SHP77 (cell line): ENCODE measurements around the gene CTAGE9.
A peak's percentile ranks its signal among the peaks of the same experiment; 100 is the strongest.
"Not testable (repeated sequence)": the region's sequence is repeated elsewhere in the genome, so short reads cannot be mapped to it uniquely, and the experiment has no call there.

Experiments used
- DNase-seq, 2 experiments: peaks; one replicate each; lab custom pipeline; 2025; lab: John Stamatoyannopoulos, UW

CTAGE9 gene

DNA sequence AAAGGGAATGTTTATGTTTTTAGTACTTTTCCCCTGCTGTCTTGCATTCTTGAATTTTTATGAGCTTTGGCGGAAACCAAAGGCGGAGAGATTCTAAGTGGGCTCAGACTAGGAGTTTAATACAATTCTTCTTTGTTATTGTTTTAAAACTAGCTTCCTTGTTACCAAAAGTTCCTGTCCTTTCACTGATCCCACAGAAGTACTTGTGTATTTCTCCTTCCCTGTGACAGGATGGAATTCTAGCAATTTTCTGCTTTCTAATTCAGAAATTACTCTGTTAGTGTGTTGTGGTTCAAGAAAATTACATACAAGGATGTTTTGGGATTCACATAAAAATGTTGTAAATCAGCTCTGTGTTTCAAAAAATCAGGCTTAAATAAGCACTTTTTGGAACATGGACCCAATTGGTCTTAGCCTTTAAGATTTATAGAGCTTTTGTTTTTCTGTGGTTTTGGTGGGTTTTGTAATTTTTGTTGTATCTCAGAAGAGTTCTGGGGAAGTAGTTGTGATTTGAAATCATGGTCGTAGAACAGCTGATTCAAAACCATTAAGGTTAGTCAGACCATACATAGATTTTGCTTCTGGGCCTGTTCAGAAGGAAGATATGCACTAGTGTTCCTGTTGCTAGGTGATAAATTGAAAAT, 17.6 kb upstream of the CTAGE9 start:
- no peak for DNase-seq

DNA sequence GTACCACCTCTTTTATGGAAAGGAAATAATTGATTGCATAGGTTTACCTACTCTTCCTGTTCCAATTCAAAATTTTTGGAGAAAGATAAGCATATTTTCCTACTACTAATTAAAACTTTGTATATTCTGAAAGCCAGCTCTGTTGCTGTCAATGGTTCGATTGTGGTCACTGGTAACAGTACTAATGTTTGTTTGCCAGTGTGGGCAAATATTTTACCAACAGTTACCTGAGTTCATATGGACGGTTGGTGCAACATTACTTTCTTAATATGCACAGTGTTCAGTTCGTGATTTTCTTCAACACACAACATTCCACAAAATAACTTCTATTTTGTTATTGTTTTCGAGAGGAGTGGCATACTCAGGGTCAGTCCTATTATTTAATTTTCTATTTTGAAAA, 17.1 kb upstream of the CTAGE9 start:
- no peak for DNase-seq

DNA sequence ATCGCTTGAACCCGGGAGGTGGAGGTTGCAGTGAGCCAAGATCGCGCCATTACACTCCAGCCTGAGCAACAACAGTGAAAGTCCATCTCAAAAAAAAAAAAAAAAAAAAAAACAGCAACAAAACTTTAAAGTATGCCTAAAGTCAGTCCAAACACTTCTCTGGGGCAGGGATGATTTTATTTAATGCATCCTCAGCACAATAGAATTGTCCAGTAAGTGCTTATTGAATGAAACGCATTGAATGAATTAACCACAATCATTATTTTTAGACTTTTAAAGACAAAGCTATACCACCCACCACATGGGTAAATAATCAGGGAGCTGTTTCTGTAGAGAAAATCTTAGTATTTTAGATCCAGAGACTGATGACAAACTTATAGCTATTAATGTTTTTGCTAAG, 16.6 kb upstream of the CTAGE9 start:
- no peak for DNase-seq

DNA sequence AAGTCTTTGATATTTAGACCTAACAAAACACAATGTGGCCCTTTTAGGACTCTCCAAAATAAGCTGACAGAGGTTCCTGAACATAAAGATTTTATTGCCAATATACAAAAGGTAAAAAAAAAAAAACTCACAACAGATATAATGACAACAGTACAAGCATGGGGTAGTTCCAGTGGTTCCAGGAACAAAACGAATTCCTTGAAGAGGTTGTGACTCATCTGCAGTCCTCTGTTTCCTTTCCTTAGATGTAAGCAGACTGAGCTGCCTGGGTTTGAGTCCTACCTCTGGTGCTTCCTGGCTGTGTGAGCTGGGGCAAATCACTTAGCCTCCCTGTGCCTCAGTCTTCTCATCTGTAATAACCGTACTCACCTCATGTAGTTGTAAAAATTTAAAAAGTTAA, 13.3 kb upstream of the CTAGE9 start:
- no peak for DNase-seq

DNA sequence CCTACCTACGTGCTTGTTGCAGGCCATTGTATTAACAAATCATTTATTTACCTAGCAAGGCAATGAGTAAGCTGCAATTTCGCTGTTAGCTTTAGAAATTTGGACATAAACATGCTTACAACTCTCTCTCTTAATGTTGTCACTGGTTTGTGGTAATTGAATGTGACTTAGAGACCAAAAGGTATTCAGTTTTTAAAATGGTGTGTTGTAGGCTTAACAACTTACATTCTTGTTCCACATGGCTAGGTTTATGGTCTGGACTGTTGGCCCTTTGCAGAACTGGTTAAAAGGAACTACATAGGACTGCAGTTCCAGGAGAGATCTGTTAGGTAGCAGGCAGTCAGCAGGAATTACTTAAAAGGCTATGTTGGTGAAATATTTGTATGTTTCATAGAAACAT, 10.3 kb upstream of the CTAGE9 start:
- DNase-seq = no peak

DNA sequence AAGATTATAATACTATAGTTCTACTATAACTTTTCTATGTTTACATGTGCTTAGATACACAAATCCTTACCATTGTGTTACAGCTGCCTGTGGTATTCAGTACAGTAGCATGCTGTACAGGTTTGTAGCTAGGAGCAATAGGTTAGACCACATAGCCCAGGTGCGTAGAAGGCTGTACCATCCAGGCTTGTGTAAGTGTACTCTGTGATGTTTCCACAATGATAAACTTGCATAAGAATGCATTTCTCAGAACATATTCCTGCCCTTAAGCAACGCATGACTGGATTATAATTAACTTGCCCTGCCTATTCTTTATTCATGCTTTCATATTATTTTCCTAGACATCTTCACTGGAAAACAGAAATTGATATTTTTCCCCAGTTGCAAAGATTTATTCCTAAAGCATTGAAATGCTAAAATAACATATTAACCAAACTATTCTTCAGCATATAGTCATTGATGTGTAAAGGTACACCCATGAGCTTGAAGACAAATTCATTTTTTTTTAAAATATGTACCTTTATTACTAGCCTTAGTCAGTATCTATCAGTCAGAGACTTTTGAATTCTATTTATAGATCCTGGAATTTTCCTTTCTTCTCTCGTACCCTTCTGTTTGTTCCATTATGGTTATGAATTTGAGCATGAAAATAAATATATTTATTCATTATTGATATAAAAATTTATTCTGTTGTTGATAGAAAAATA, 7.2 kb upstream of the CTAGE9 start:
- no peak for DNase-seq

DNA sequence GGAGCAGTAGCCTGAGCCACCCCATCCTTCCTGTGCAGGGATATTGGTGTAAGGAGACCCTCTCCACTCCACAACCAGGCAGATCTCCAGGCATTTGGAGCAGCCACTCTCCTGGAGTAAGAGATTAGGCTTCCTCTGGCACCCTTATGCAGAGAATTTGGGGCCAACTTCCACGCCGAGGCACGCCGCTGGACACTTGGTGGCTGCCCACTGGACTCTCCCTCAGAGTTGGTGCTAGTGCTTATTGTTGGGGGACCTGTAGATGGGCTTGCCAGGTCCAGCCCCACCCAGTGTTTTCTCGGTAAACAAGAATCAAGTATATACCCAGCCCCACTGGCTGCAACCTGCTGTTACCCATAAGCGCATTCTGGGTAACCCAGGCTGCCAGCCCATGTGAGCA, 4.8 kb upstream of the CTAGE9 start:
- not testable (repeated sequence) for DNase-seq

DNA sequence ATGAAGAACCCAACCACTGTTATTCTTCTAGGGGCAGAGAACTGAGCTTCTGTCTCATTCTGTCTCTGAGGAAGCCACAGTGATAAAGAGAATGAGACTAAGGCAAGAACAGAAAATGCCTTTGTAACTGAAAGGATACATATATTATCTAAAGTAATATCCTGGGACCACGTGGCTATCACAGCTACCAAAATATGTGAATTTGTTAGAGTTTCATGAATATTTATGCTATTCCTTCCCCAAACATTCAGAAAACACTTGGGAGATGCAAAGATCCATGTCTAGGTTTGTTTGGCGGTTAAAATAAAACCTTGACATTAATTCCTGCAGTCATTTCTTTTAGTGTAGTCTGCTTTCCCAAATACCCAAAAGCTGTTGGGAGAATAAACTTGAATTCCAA, 6.9 kb downstream of the CTAGE9 start:
- not testable (repeated sequence) for DNase-seq

DNA sequence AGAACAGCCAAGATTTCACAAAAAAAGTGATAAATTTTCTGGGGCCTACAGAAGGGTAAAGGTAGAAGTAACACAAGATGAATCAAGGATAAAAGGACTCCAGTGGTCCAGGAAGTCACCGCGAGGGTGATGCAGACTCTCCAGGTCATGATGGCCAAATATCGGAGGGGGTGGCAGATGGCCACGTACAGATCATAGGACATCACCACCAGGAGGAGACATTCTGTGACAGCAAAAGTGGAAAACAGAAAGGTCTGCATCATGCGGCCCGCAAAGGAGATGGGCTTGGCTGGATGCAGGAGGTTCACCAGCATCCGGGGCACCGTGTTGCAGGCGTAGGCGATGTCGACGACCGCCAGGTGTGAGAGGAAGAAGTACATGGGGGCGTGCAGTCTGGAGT, 10.0 kb downstream of the CTAGE9 start:
- not testable (repeated sequence) for DNase-seq

DNA sequence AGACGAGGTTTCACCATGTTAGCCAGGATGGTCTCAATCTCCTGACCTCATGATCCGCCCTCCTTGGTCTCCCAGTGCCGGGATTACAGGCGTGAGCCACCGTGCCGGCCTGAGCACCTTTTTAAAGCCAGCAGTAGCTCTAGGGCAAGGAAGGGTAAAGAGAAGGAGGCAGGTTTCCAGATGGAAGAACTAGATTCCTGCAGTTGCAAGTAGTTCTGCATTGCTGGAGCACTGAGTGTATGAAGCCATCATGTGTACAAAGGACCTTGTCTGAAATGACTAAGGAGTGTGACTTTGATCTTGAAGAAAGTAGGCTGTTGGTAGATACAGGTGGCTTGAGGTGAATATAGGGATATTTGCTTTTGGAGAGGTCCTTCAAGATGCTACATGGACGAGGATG, 13.9 kb downstream of the CTAGE9 start:
- no peak for DNase-seq

DNA sequence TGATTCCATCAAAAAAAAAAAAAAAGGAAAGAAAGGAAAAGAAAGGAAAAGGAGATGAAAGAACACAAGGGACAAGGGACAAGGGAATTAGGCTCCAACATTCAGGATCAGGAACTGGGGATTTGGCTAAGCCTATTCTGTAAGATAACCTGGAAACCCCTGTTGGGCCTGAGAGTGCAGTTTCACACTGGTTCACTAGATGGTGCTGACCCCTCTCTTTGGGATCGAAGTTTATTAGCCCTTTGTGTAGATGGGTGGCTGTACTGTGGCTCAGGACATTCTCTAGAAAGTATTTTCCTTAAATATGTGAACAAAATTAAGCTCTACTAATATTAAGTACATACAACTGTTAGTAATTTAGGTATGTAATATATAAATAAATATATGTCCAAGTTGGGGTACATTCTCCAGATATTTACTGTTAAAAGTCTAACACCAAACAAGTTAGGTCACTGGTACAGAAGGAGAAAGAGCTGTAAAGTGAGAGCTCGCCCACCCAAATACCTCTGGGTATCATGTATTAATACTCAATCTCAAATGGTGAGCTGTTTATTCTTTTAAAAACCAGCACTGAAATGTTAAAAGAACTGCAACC, 15.9 kb downstream of the CTAGE9 start:
- DNase-seq = peak; percentile 50 to 58

DNA sequence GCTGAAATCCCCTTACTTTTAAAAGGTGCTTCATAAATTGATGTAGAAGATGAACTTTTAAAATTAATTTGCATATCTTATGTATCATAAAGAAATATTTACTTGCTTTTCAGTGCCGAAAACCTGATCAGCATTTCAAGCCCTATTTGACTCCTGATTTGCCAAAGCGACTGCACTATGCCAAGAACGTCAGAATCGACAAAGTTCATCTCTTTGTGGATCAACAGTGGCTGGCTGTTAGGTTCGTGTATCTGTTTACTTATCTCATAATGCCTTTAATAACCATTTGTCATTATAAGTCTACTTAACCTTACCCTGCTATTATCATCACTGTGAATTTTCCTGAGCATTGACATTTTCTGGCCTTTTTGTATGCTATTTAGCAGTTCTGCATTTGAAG, 17.4 kb downstream of the CTAGE9 start:
- no peak for DNase-seq

DNA sequence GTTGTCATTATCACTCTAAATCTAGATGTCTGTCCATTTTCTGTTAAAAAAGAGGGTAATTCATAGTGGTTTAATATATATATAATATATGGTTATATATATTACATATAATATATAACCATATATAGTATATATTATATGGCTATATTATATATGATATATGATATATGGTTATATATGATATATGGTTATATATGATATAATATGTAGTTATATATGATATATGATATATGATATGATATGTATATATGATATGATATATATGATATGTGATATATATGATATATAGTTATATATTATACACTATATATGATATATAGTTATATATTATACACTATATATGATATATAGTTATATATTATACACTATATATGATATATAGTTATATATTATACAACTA, 18.2 kb downstream of the CTAGE9 start:
- DNase-seq = no peak

DNA sequence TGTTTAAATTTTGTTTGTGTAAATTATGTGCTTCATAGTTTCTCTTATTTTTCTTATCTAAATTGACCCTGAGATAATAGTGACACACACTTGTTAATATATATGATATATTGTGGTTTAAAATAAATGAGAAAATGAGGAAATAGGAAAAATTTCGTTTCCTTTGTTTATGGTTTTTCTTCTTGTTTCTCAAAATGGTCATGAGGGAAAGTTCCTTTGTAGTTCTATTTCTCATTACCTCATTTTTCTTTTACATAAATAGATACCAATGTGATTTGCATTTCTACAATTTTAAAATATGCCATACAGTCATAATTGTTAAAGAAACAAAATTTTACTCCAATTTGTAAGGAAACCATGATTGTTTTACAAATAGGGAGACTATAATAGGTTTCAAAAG, 18.8 kb downstream of the CTAGE9 start:
- no peak for DNase-seq

DNA sequence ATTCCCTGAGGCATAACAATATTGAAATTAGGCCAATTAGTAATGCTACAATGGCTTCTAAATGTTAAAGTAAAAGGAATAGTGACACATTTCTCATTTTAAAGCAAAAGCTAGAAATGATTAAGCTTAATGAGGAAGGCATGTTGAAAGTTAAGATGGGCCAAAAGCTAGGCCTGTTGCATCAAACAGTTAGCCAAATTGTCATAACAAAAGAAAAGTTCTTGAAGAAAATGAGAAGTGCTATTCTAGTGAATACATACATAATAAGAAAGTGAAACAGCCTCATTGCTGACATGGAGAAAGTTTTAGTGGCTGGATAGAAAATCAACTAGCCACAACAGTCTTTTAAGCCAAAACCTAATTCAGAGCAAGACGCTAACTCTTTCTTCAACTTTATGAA, 22.5 kb downstream of the CTAGE9 start:
- no peak for DNase-seq

DNA sequence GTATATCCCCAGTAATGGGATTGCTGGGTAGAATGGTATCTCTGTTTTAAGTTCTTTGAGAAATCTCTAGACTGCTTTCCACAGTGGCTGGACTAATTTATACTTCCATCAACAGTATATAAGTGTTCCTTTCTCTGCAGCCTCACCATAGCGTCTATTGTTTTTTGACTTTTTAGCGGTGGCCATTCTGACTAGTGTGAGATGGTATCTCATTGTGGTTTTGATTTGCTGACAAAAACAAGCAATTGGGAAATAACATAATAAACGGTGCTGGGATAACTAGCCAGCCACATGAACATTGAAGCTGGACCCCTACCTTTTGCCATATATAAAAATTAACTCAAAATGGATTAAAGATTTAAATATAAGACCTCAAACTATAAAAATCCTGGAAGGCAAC, 23.8 kb downstream of the CTAGE9 start:
- no peak for DNase-seq

DNA sequence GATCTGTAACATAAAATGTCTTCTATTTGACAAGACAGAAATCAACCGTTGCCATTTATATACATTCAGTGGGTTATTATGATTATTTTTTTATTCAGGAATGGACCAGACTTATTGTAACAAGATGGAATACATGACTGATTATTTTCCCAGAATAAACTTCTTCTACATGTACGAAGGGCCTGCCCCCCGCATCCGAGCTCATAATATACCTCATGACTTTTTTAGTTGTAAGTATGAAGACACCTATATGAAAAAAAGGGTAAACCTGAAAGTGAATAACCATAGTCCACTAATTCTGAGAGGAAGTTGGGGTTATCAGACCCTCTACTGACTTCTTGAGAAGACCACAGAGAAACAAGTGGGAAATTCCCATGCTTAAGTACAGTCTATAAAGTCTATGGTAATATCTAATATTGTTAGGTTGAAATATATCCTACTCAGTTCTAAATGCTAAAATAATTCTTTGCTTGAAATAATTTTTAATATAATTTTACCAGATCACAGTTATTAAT, 25.5 kb downstream of the CTAGE9 start:
- no peak for DNase-seq

DNA sequence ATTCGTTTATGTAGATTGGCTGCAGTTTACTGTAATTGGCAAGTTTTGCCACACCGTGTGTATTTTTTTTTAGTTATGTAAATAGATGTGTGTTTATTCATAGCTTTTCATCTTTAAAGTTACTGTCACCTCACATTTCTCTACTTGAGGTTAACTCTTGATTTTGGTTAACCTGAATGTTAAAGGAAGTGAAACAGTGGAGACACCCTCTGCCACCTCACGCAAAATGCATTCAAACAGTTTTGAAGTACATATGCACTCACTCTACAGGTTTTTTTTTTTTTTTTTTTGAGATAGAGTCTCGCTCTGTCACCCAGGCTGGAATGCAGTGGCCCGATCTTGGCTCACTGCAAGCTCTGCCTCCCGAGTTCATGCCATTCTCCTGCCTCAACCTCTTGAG, 27.3 kb downstream of the CTAGE9 start:
- DNase-seq = no peak

DNA sequence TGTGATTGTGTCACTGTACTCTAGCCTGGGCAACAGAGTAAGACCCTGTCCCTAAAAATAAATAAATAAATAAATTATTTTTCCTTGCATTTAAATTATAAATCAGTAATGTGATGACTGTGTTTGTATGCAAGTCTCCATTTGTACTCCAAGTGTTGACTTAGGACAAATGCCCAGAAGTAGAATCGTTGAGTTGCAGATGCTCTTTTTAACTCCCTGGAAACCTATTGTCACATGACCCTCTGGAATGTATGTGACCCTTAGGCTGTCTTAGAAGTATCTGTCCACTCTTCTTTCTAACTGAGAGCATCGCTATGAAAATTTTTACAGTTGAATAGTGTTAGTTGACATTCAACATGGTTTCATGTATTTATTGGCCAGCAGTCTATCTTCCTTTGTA, 28.4 kb downstream of the CTAGE9 start:
- DNase-seq = no peak

DNA sequence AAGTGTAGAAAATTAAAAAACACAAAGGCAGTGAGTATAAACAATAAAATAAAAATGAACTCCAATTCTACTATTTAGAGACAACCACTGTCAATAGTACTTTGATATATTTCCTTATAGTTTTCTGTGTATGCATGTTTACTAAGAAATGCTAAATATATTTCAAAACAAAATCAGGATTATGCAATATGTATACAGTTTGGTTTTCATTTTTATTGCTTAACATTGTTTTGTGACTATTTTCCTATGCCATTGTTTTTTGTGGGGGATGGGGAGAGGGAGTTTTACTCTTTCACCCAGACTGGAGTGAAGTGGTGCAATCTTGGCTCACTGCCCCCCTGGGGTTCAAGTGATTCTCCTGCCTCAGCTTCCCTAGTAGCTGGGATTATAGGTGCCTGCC, 29.2 kb downstream of the CTAGE9 start:
- DNase-seq = no peak

DNA sequence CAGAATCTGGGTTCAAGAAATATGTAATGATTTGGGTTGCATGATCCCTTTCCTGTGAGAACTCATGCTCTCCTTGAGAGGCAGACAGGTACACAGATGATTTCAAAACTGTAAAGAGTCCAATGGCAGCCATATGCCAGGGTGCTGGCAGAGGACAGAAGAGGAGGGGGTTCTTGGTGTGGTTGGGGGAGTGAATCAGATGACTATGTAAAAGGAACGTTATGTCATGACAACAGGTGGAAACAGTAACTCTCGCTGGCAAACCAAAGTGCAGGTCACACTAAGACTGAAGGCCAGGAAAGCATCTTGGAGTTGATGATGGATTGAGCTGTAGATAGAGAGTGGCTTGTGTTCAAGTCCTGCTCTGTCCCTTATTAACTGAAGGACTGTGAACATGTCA, 29.9 kb downstream of the CTAGE9 start:
- DNase-seq = no peak

DNA sequence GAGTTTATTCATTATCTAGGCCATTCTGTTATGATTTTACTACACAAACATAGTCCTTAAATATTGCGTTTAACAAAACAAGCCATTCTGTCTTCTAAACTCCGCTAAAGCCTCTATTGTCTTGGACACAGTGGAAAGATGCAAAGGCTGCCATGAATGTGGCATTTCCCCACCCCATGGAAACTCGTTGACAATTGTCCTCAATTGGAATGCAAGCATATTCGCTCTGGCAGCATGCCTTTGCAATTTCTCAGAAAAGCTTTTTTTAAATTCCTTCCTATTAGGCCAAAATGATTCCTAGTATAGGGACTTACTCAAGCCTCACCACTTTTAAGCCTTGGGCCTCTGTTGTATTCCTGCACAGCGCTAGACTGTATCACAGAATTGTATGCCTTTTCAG, 32.4 kb downstream of the CTAGE9 start:
- no peak for DNase-seq

DNA sequence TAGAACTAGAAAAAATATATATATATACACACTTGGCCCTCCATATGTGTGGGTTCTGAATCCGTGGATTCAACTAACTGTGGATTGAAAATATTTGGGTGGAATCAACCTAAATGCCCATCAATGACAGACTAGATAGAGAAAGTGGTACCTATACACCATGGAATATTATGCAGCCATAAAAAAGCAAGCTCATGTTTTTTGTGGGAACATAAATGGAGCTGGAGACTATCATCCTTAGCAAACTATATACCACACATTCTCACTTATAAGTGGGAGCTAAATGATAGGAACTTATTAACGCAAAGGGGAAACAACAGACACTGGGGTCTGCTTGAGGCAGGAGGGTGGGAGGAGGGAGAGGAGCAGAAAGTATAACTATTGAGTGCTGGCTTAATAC, 37.6 kb downstream of the CTAGE9 start:
- DNase-seq = no peak

DNA sequence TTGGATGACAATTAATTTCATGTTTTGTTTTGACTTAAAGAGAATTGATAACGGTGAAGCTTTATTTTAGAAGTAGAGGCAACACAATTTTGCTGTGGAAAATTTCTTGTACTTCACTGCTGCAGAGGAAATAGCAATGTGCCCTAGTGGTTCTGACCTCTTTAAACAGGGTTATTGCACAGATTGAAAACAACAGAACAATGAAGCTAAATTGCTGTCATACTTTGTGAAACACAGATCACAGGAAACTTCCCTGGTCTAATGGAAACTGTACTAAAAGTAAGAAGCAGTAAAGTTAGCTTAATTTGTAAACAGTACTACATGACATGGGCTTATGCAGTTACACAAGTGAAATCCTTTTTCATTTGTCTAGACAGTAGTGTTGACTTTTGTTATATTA, 40.9 kb downstream of the CTAGE9 start:
- DNase-seq = no peak
